ENCODE measurements around the gene SPSB1.

DNA sequence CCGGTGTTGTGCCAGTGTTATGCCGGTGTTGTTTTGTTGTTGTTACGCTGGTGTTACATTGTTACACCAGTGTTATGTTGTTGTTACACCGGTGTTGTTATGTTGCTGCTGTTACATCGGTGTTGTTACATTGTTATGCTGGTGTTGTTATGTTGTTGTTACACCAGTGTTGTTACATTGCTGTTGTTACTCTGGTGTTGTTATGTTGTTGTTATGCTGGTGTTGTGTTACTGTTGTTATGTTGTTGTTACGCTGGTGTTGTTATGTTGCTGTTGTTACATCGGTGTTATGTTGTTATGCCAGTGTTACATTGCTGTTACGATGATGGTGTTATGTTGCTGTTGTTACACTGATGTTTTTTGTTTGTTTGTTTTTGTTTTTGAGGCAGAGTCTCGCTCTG is 34.1 kb upstream of the SPSB1 start:
- TF ChIP-seq, protein P1, sequence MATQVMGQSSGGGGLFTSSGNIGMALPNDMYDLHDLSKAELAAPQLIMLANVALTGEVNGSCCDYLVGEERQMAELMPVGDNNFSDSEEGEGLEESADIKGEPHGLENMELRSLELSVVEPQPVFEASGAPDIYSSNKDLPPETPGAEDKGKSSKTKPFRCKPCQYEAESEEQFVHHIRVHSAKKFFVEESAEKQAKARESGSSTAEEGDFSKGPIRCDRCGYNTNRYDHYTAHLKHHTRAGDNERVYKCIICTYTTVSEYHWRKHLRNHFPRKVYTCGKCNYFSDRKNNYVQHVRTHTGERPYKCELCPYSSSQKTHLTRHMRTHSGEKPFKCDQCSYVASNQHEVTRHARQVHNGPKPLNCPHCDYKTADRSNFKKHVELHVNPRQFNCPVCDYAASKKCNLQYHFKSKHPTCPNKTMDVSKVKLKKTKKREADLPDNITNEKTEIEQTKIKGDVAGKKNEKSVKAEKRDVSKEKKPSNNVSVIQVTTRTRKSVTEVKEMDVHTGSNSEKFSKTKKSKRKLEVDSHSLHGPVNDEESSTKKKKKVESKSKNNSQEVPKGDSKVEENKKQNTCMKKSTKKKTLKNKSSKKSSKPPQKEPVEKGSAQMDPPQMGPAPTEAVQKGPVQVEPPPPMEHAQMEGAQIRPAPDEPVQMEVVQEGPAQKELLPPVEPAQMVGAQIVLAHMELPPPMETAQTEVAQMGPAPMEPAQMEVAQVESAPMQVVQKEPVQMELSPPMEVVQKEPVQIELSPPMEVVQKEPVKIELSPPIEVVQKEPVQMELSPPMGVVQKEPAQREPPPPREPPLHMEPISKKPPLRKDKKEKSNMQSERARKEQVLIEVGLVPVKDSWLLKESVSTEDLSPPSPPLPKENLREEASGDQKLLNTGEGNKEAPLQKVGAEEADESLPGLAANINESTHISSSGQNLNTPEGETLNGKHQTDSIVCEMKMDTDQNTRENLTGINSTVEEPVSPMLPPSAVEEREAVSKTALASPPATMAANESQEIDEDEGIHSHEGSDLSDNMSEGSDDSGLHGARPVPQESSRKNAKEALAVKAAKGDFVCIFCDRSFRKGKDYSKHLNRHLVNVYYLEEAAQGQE (IDR thresholded peaks at IDR 0.05; ENCODE audit: unreplicated experiment), result no peak
- TF ChIP-seq CTCF (conservative IDR thresholded peaks at IDR 0.05; ENCODE audit: low read depth in 2 of 2), result no peak
- TF ChIP-seq CREB1 (CRISPR knock-in tag; IDR thresholded peaks at IDR 0.05; ENCODE audit: low read depth), result no peak
- TF ChIP-seq ZNF331 (CRISPR knock-in tag; IDR thresholded peaks at IDR 0.05; ENCODE audit: low read depth), result no peak
- TF ChIP-seq EZH2 (IDR thresholded peaks at IDR 0.05; ENCODE audit: low read depth, unreplicated experiment), result no peak
- no peak for TF ChIP-seq POLR2AphosphoS5 (IDR thresholded peaks at IDR 0.05; ENCODE audit: low read depth)
- TF ChIP-seq JUNB (IDR thresholded peaks at IDR 0.05; ENCODE audit: unreplicated experiment), result no peak
- no peak for TF ChIP-seq EZH2phosphoT487 (IDR thresholded peaks at IDR 0.05; ENCODE audit: unreplicated experiment)
- TF ChIP-seq, protein P2, sequence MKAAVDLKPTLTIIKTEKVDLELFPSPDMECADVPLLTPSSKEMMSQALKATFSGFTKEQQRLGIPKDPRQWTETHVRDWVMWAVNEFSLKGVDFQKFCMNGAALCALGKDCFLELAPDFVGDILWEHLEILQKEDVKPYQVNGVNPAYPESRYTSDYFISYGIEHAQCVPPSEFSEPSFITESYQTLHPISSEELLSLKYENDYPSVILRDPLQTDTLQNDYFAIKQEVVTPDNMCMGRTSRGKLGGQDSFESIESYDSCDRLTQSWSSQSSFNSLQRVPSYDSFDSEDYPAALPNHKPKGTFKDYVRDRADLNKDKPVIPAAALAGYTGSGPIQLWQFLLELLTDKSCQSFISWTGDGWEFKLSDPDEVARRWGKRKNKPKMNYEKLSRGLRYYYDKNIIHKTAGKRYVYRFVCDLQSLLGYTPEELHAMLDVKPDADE (IDR thresholded peaks at IDR 0.05), result no peak
- TF ChIP-seq NANOG (IDR thresholded peaks at IDR 0.05; ENCODE audit: borderline replicate concordance), result no peak
- no peak for TF ChIP-seq ZNF114 (CRISPR knock-in tag; IDR thresholded peaks at IDR 0.05)
- no peak for TF ChIP-seq STAT1 (IDR thresholded peaks at IDR 0.05; ENCODE audit: unreplicated experiment)

Data from GM23338 (cell line).